Brain microvascular endothelial cell (primary cell): Measurements from ENCODE around the gene PSMB4.

Experiments
- DNase-seq: peaks from one replicate; pipeline ENCODE4 v3.0.0-alpha.2; 2020
- H3K27ac ChIP-seq: fragments of 250-450 bp; sonication (Bioruptor Pico); 2 replicates; pipeline ENCODE4 v1.5.1; 2020; ENCODE audit warnings: mild to moderate bottlenecking, moderate library complexity
- H3K27me3 ChIP-seq: fragments of 250-450 bp; sonication (Bioruptor Pico); replicated peaks from 2 replicates; pipeline ENCODE4 v1.5.1; 2020; ENCODE audit warnings: mild to moderate bottlenecking
- H3K36me3 ChIP-seq: fragments of 250-450 bp; sonication (Bioruptor Pico); replicated peaks from 2 replicates; pipeline ENCODE4 v1.5.1; 2020; ENCODE audit warnings: mild to moderate bottlenecking
- H3K4me3 ChIP-seq: 2 replicates; pipeline ENCODE4 v1.5.1; 2011; ENCODE audit warnings: low read depth, mild to moderate bottlenecking, control low read depth, low read length, moderate library complexity
- in situ Hi-C: cut with HindIII; loops from 2 replicates; pipeline ENCODE4 v1.10.0; 2017; ENCODE audit warnings: low sequenced_read_pairs, low pct_ligation_motif_present
- TF ChIP-seq, protein P1 (sequence below): IDR thresholded peaks from 2 replicates; pipeline ENCODE4 v1.5.1; 2011; ENCODE audit warnings: low read depth, mild to moderate bottlenecking, moderate library complexity, low read length, control low read depth, inconsistent platforms; ENCODE audit errors: missing control alignments

The PSMB4 gene

DNA sequence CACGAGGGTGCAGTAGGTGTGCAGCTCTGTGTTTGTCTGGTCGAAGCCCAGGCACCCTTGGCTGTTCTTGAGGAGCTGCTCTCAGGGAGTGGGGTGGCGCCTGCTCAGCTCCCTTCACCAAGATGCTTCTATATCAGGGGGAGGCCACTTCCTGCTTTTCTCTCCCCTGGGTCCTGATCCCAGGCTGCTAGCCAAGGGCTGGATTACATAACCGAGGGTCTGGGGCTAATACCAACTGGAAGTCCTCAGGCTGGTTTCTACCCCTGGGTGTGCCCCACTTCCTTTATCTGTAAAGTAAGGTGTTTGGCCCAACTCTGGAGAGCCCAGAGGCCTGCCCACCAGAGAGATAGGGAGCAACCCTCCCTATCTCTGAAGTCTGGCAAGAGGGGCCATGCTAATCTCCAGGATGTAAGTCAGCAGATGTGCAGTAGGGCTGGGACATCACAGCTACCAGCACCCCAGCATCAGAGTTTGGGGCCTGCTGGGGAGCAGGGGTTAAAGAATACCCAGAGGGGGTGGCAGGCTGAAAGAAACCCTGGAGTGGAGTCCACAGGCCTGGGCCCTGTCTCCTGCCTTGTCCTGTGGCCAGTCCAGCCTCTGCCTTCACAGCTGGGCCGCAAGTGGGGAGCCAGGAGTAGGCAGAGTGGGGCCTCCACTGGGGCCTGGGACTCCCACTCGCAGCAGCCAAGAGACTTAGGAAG, 29.0 kb upstream of the PSMB4 start:
- in situ Hi-C loops, result no loop called here
- TF ChIP-seq, protein P1, sequence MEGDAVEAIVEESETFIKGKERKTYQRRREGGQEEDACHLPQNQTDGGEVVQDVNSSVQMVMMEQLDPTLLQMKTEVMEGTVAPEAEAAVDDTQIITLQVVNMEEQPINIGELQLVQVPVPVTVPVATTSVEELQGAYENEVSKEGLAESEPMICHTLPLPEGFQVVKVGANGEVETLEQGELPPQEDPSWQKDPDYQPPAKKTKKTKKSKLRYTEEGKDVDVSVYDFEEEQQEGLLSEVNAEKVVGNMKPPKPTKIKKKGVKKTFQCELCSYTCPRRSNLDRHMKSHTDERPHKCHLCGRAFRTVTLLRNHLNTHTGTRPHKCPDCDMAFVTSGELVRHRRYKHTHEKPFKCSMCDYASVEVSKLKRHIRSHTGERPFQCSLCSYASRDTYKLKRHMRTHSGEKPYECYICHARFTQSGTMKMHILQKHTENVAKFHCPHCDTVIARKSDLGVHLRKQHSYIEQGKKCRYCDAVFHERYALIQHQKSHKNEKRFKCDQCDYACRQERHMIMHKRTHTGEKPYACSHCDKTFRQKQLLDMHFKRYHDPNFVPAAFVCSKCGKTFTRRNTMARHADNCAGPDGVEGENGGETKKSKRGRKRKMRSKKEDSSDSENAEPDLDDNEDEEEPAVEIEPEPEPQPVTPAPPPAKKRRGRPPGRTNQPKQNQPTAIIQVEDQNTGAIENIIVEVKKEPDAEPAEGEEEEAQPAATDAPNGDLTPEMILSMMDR, result no peak

DNA sequence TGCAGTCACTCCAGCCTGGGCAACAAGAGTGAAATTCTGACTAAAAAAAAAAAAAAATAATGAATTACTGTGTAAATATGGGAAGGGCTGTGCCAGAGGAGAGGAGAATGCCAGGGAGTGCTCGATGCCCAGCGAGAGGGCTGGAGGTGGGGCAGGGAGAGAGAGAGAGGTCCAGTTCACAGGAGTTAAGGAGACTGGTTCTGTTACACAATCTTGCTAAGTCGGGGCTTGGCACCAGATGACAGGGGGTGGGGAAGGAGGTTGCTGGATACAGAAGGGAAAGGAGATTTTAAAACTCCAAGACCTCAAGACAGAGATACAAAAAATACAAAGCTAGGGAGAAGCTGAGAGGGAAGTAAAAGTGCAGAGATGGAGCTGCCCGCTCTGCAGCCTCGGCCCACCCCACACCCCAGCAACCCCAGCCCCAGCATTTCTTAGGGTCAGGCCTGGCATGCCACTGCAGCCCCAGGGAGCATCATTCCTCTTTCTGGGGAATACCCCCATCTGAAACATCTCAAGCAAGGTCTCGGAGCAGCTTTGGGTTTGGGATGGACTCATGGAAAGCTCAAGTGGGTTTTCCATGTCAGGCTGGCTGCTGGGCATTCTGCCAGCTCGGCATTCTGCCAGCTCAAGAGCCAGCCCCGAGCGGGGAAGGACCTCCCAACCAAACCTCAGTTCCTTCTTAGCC, 27.9 kb upstream of the PSMB4 start:
- Histone ChIP-seq H3K36me3 (no peaks in the 10 kb centered on the region), H3K4me3 (no peak overlapping the region), H3K27me3 (no peaks in the 10 kb centered on the region), H3K27ac (no peak overlapping the region)
- TF ChIP-seq, protein P1, result no peak
- in situ Hi-C loops, result no loop called here
- no peak for DNase-seq

More for the DNA sequence above, 29.0 kb upstream of the PSMB4 start:
- Histone ChIP-seq H3K4me3 (no peak overlapping the region), H3K36me3 (no peaks in the 10 kb centered on the region), H3K27ac (no peak overlapping the region), H3K27me3 (no peaks in the 10 kb centered on the region)
- no peak for DNase-seq

DNA sequence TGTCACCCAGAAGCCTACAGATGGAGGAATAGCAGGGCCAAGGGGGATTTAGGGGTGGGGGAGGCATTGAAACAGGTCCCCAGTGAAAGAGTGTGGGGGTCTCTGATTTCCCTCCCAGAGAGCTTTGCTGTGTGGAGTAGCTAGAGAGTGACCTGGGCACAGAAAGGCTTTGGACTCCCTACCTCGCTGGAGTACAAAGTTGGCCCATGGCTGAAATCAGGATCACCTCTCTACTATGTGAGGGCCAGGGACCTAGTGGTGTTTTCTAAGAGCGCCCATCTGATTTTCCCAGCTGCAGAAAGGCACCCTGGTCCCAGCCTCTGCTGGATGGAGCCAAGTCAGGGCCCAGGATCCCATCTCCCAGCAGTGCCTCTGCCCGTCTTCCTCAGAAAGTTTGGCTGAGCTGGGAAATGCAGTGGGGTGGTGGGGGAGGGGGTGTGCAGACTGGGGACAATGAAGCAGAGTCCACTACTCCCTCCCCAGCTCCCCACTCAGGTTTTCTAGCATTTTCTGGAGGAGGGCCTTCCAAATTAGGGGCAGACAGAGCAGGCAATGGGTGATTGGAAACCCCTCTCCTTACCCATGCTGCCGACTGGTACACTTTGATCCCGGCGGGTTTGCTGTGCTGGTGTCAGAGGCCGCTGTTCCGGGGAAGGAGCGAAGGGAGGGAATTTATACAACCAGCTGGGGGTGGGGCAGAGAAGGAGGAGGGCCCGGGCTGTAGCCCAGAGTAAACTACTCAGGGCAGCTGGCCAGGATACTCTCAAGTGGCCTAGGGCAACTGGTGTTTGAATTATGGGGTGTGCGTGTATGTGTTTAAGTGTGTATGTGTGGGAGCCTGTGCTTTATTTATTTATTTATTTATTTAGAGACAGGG, 27.1 kb upstream of the PSMB4 start, which contains the start of gene SELENBP1:
Gene SELENBP1 (minus strand): TSS at position 648 of the 877 bp plus-strand sequence. CDS start 64 bp downstream, at position 584.
- Histone ChIP-seq H3K27ac (no peak within 1 kb of the TSS), H3K36me3 (no peaks in the 10 kb centered on the region), H3K4me3 (peak within 1 kb of the TSS; percentile 43), H3K27me3 (no peaks in the 10 kb centered on the region)
- in situ Hi-C loops, result no loop called here
- DNase-seq, result peak; percentile 37
- TF ChIP-seq, protein P1, result no peak

DNA sequence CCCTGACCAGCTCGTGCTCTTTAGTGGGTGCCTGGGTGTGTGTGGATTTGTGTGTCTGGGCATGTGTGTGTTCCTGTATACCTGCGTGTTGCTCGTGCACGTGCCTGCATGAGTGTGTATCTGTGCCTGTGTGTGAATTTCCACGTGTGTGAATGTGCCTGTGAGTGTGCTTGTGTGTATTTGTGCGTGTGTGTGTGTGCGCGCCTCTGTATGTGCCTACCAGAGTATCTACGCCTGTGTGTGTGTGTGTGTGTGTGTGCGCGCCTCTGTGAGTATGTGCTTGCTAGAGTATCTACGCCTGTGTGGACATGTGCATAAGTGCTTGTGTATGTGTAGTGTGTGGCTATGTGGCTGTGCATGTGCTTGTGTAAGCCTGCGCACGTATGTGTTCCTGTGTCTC, 26.2 kb upstream of the PSMB4 start:
- no peak for DNase-seq
- H3K36me3 ChIP-seq, result no peaks in the 10 kb centered on the region
- no peak overlapping the region for H3K4me3 ChIP-seq
- H3K27ac ChIP-seq, result no peak overlapping the region
- H3K27me3 ChIP-seq, result no peaks in the 10 kb centered on the region
- in situ Hi-C loops, result no loop called here
- TF ChIP-seq, protein P1, result no peak

DNA sequence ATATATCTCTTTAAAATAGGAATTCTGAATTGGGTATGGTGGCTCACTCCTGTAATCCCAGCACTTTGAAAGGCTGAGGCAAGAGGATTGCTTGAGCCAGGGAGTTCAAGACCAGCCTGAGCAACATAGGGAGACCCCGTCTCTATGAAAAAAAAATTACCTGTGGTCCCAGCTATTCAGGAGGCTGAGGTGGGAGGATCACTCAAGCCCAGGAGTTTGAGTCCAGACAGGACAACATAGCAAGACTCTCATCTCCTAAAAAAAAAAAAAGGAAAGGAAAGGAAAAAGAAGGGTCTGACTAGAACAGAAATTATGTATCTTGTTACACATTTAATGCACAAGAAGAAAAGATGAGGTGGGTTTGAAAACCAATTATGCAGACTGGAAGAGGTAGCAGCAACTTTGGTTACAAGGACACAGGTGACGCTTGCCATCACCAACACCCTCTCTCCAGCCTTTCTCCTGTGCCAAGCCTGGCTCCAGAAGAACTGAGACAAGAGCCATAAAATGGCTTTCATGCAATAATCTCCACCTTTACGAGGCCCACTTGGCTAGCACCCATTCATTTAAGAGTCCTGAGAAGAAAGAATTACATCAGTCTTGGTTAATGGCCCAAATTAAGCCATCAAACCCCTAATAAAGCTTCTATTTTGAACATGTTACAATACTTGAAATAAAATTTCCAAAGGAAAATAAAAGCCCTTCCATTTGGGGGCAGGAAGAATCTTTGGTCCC, 22.1 kb upstream of the PSMB4 start:
- Histone ChIP-seq H3K27ac (no peak overlapping the region), H3K4me3 (no peak overlapping the region), H3K27me3 (no peaks in the 10 kb centered on the region), H3K36me3 (no peaks in the 10 kb centered on the region)
- in situ Hi-C loops, result no loop called here
- TF ChIP-seq, protein P1, result no peak
- DNase-seq, result no peak
